HL-60 (cell line): ENCODE measurements around the gene TMEM163.

Source experiments
- POLR2AphosphoS5 ChIP-seq: IDR thresholded peaks from 2 replicates; pipeline ENCODE4 v1.6.1; 2012; ENCODE audit warnings: low read depth
- SPI1 ChIP-seq: IDR thresholded peaks from 2 replicates; pipeline ENCODE4 v1.6.1; 2012; ENCODE audit warnings: low read depth, mild to moderate bottlenecking, borderline replicate concordance

- no peak for TF ChIP-seq POLR2AphosphoS5
- TF ChIP-seq SPI1 = no peak
Observed at GRCh38 chr2:134765987-134766386, 47.2 kb upstream of the TMEM163 start.
